Measurements from ENCODE around the gene PPP2R5D. TPM values are rescaled to one million over a fixed set of nuclear protein-coding genes. Genes with fewer than 3 reads are reported as not detected.
"Not testable (repeated sequence)": the region's sequence is repeated elsewhere in the genome, so short reads cannot be mapped to it uniquely, and the experiment has no call there.

PPP2R5D gene
- total RNA-seq, 2 donors from 2014 or later = 57.5 to 59.1 TPM

DNA sequence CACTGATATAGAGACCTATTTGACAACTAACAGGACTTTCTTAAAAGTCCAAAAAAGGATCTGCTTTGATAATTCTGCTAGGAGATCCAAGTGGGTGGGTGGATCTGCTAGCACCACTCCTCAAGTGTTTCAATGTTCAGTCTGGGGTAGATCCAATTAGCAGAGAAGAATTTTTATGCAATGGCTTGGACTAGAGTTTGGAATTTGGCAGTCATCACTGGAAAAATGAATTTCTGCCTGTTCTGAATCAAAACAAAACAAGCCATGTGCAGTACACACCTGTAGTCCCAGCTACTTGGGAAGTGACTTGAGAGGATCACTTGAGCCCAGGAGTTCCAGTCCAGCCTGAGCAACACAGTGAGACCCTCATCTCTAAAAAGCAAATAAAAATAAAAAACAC, 36.4 kb upstream of the PPP2R5D start:
- Histone ChIP-seq H3K4me1 (ENCODE audit: control insufficient read depth, insufficient read depth, low read length) (no peaks in the 10 kb centered on the region), H3K27me3 (ENCODE audit: control insufficient read depth, insufficient read depth, low read length, poor library complexity, severe bottlenecking) (no peaks in the 10 kb centered on the region), H3K27ac (ENCODE audit: low read depth, low read length) (no peak overlapping the region), H3K36me3 (ENCODE audit: control insufficient read depth, insufficient read depth, low read length) (peaks cover 5% of the 10 kb centered on the region), H3K9ac (ENCODE audit: extremely low read depth, low read length, poor library complexity, severe bottlenecking) (no peak overlapping the region), H3K9me3 (ENCODE audit: control insufficient read depth, low read length) (no peaks in the 10 kb centered on the region), H3K4me3 (ENCODE audit: low read length) (no peak overlapping the region)
- TF ChIP-seq, protein P1, sequence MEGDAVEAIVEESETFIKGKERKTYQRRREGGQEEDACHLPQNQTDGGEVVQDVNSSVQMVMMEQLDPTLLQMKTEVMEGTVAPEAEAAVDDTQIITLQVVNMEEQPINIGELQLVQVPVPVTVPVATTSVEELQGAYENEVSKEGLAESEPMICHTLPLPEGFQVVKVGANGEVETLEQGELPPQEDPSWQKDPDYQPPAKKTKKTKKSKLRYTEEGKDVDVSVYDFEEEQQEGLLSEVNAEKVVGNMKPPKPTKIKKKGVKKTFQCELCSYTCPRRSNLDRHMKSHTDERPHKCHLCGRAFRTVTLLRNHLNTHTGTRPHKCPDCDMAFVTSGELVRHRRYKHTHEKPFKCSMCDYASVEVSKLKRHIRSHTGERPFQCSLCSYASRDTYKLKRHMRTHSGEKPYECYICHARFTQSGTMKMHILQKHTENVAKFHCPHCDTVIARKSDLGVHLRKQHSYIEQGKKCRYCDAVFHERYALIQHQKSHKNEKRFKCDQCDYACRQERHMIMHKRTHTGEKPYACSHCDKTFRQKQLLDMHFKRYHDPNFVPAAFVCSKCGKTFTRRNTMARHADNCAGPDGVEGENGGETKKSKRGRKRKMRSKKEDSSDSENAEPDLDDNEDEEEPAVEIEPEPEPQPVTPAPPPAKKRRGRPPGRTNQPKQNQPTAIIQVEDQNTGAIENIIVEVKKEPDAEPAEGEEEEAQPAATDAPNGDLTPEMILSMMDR (conservative IDR thresholded peaks at IDR 0.05) = no peak
- Mint-ChIP-seq H3K36me3 (ENCODE audit: low read depth) (peaks cover 22% of the 10 kb centered on the region), H3K27me3 (ENCODE audit: insufficient read depth) (no peaks in the 10 kb centered on the region), H3K9me3 (no peaks in the 10 kb centered on the region), H3K4me1 (no peaks in the 10 kb centered on the region), H3K4me3 (no peak overlapping the region), H3K27ac (no peak overlapping the region)
- no peak for DNase-seq

DNA sequence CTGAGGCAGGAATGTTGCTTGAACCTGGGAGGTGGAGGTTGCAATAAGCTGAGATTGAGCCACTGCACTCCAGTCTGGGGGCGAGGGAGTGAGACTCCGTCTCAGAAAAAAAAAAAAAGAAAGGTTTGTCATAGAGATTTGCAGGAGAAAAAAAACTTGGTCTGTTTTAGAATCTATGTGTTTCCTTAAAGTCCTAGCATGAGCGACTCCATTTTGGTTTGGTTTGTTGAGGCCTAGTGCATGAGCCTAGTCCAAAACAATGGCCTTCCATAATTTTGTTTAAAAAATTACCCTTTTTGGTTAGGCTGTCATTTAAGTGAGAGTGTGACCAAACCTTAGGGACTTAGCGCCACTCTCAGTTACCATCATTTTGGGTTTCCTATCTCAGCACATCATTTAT, 32.0 kb upstream of the PPP2R5D start:
- no peak overlapping the region for H3K27ac Mint-ChIP-seq
- no peak for DNase-seq
- 90 to 92% methylated on average over 2 to 4 of the region's 4 CpGs for WGBS, 2 experiments (ENCODE audit: insufficient coverage in 1 of 2, insufficient read length in 1 of 2)
- Histone ChIP-seq H3K9ac (ENCODE audit: extremely low read depth, low read length, poor library complexity, severe bottlenecking) (no peak overlapping the region), H3K9me3 (ENCODE audit: control insufficient read depth, low read length) (no peaks in the 10 kb centered on the region), H3K27me3 (ENCODE audit: control insufficient read depth, insufficient read depth, low read length, poor library complexity, severe bottlenecking) (no peaks in the 10 kb centered on the region), H3K36me3 (ENCODE audit: control insufficient read depth, insufficient read depth, low read length) (no peaks in the 10 kb centered on the region), H3K27ac (ENCODE audit: low read depth, low read length) (no peak overlapping the region), H3K4me3 (ENCODE audit: low read length) (no peak overlapping the region), H3K4me1 (ENCODE audit: control insufficient read depth, insufficient read depth, low read length) (no peaks in the 10 kb centered on the region)
- no peaks in the 10 kb centered on the region for H3K4me1 Mint-ChIP-seq
- TF ChIP-seq, protein P1 (conservative IDR thresholded peaks at IDR 0.05) = no peak
- no peaks in the 10 kb centered on the region for H3K36me3 Mint-ChIP-seq (ENCODE audit: low read depth)
- no peaks in the 10 kb centered on the region for H3K27me3 Mint-ChIP-seq (ENCODE audit: insufficient read depth)
- H3K4me3 Mint-ChIP-seq = no peak overlapping the region
- no peaks in the 10 kb centered on the region for H3K9me3 Mint-ChIP-seq

DNA sequence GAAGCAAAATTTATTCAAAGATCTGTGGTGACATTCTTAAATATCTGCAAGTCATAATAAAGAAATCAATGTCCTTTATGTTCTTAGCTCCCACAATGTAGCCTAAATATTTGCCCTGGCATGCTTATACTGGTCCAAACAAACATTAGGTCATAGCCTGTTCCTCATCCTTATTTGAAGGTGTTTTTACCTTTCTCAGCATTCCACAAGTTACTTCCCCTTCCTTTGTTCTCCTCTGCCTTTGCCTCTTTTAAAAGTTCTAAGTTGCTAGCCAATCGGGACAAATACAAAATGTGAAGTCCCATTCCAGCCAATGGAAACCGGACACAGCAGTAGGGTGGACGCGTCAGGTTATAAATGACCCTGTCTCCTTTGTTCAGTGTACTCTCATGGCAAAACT, 30.0 kb upstream of the PPP2R5D start:
- H3K27me3 ChIP-seq (ENCODE audit: control insufficient read depth, insufficient read depth, low read length, poor library complexity, severe bottlenecking); DNase-seq; H3K9me3 ChIP-seq (ENCODE audit: control insufficient read depth, low read length); H3K4me1 Mint-ChIP-seq; H3K4me1 ChIP-seq (ENCODE audit: control insufficient read depth, insufficient read depth, low read length); H3K36me3 Mint-ChIP-seq (ENCODE audit: low read depth); H3K9me3 Mint-ChIP-seq; H3K27ac ChIP-seq (ENCODE audit: low read depth, low read length); H3K9ac ChIP-seq (ENCODE audit: extremely low read depth, low read length, poor library complexity, severe bottlenecking); H3K27ac Mint-ChIP-seq; H3K36me3 ChIP-seq (ENCODE audit: control insufficient read depth, insufficient read depth, low read length); H3K4me3 Mint-ChIP-seq; H3K4me3 ChIP-seq (ENCODE audit: low read length): not testable (repeated sequence)
- peaks cover 11% of the 10 kb centered on the region for H3K27me3 Mint-ChIP-seq (ENCODE audit: insufficient read depth)
- 92 to 98% methylated on average over 4 of the region's 4 CpGs for WGBS, 2 experiments (ENCODE audit: insufficient coverage in 1 of 2, insufficient read length in 1 of 2)

DNA sequence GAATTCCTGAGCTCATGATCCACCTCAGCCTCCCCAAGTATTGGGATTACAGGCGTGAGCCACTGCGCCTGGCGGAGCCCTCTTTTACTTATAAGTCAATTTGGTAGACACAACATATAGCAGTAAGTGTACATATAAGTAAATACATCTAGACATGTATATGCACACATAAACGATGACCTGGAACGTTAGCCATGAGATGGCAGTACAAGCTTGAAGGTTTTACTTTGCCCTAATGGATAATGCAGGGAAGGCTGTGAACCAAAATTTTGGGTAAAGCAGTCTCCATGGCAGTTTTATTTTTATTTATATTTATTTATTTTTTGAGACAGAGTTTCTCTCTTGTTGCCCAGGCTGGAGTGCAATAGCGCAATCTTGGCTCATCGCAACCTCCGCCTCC, 26.2 kb upstream of the PPP2R5D start:
- no peak overlapping the region for H3K27ac Mint-ChIP-seq
- no peak overlapping the region for H3K4me3 Mint-ChIP-seq
- 80 to 98% methylated on average over 1 to 8 of the region's 8 CpGs for WGBS, 2 experiments (ENCODE audit: insufficient coverage in 1 of 2, insufficient read length in 1 of 2)
- Histone ChIP-seq H3K9ac (ENCODE audit: extremely low read depth, low read length, poor library complexity, severe bottlenecking) (no peak overlapping the region), H3K27me3 (ENCODE audit: control insufficient read depth, insufficient read depth, low read length, poor library complexity, severe bottlenecking) (peaks cover 28% of the 10 kb centered on the region), H3K4me1 (ENCODE audit: control insufficient read depth, insufficient read depth, low read length) (no peaks in the 10 kb centered on the region), H3K27ac (ENCODE audit: low read depth, low read length) (no peak overlapping the region), H3K9me3 (ENCODE audit: control insufficient read depth, low read length) (no peaks in the 10 kb centered on the region), H3K36me3 (ENCODE audit: control insufficient read depth, insufficient read depth, low read length) (no peaks in the 10 kb centered on the region), H3K4me3 (ENCODE audit: low read length) (no peak overlapping the region)
- H3K36me3 Mint-ChIP-seq (ENCODE audit: low read depth) = peaks cover 11% of the 10 kb centered on the region
- no peak for DNase-seq
- peaks cover 6% of the 10 kb centered on the region for H3K4me1 Mint-ChIP-seq
- TF ChIP-seq, protein P1 (conservative IDR thresholded peaks at IDR 0.05) = no peak
- H3K27me3 Mint-ChIP-seq (ENCODE audit: insufficient read depth) = peaks cover 33% of the 10 kb centered on the region
- no peaks in the 10 kb centered on the region for H3K9me3 Mint-ChIP-seq

Data from endodermal cell (in vitro differentiated cells).